NCI-H128 (cell line): Measurements from ENCODE around the gene GPR137B.
"Not testable (repeated sequence)": the region's sequence is repeated elsewhere in the genome, so short reads cannot be mapped to it uniquely, and the experiment has no call there.

Experiments used
- DNase-seq: peaks from one replicate; lab custom pipeline; 2025; ENCODE audit not compliant: unreplicated experiment; lab: John Stamatoyannopoulos, UW

Gene GPR137B, protein sequence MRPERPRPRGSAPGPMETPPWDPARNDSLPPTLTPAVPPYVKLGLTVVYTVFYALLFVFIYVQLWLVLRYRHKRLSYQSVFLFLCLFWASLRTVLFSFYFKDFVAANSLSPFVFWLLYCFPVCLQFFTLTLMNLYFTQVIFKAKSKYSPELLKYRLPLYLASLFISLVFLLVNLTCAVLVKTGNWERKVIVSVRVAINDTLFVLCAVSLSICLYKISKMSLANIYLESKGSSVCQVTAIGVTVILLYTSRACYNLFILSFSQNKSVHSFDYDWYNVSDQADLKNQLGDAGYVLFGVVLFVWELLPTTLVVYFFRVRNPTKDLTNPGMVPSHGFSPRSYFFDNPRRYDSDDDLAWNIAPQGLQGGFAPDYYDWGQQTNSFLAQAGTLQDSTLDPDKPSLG

DNA sequence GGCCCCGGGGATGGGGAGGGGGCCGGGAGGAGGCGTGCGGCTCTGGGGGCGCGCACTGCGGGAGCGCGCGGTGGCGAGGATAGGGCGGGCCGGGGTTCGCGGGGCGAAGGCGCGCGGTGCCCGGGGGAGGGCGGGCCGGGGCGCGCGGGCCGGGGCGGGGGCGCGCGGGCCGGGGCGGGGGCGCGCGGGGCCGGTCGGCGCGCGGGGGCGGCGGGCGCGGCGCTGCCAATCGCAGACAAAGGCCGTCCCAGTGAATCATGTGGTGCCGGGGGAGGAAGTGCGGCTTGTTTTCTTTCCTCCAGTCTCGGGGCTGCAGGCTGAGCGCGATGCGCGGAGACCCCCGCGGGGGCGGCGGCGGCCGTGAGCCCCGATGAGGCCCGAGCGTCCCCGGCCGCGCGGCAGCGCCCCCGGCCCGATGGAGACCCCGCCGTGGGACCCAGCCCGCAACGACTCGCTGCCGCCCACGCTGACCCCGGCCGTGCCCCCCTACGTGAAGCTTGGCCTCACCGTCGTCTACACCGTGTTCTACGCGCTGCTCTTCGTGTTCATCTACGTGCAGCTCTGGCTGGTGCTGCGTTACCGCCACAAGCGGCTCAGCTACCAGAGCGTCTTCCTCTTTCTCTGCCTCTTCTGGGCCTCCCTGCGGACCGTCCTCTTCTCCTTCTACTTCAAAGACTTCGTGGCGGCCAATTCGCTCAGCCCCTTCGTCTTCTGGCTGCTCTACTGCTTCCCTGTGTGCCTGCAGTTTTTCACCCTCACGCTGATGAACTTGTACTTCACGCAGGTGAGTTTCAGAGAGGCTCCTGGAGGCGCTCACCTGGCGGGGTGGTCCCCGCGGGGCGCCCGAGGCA is at the start of gene GPR137B:
TSS of gene GPR137B (plus strand) at position 287 of the 851 bp plus-strand sequence. CDS start at position 371, 84 bp downstream.
- no peak for DNase-seq

DNA sequence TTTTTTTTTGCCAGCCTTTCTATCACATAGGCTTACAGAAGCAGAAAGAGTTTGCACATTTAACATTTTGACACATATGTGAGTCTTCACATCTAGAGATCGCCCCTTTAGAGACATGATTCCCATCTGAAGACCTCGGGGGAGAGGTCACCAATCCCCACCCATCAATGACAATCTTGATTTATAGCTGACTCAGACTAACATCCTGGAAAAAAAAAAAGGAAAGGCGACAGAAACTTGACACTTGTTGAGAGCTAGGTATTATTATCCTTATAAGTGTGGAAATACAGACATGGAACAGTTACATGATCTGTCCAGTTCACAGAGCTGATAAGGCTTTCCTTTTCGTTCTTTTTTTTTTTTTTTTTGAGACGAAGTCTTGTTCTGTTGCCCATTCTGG is 49.4 kb upstream of the GPR137B start:
- DNase-seq: no peak

DNA sequence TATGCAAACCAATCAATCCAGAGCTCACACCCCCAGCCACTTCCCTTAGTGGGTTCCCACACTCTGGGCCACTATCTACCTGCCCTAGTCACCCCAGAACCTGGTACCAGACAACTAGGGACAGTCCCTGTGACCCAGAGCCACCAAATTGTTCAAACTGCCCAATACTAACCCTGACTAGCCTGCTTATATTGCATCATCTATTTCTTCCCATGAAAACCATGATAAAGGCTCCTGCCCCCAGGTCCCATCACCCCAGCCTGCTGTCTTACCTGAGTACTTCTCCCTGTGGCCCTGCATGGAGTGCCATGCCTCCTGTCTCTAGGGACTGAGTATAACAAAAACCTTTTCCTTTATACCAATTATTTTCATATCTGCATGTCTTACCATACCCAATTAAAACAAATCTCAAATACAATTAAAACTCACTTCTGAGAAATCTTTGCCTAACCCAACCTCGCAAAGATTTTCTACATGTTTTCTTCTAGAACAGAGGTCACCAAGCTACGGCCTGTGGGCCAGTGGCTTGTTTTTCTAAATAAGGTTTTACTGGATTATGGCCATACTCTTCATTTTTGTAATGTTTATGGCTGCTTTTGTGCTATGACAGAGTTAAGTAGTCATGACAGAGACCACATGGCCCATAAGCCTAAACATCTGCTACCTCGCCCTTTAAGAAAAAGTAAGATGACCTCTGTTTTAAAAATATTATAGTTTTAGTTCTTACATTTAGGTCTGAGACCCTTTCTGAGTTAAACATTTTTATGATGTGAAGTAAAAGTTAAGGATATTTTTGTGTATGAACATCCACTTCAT is 46.4 kb upstream of the GPR137B start:
- DNase-seq: no peak

DNA sequence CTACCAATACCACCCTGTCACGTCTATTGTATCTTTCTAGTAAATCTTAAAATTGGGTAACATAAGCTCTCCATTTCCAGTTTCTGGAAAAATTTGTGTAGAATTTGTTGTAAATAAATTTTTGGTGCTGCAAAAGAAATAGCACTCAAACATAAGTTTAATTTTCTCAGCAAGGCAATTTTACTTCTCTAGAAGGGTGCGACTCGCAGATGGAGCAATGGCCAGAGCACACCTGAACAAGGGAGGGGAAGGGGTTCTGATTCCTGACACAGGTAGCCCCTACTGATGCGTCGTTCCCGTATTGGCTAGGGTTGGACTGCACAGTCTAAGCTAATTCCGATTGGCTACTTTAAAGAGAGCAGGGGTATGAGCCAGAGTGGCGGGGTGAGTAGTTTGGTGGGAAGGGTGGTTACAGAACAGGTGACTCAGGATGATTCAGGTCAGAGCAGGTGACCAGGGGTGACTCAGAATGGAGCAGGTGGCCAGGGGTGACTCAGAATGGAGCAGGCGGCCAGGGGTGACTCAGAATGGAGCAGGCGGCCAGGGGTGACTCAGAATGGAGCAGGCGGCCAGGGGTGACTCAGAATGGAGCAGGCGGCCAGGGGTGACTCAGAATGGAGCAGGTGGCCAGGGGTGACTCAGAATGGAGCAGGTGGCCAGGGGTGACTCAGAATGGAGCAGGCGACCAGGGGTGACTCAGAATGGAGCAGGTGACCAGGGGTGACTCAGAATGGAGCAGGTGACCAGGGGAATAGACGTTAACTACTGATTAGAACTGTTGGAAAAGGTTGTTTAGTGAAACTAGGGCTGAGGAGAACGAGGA is 45.5 kb upstream of the GPR137B start:
- not testable (repeated sequence) for DNase-seq

DNA sequence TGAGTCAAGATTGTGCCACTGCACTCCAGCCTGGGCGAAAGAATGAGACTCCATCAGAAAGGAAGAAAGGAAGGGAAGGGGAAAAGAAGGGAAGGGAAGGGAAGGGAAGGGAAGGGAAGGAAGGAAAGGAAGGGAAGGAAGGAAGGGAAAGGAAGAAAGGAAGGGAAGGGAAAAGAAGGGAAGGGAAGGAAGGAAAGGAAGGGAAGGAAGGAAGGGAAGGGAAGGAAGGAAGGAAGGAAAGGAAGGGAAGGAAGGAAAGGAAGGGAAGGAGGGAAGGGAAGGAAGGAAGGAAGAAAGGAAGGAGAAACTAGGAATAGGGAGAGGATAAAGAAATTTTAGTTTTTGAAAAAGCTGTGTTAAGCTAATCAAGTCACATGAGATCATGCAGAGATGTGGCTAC is 44.1 kb upstream of the GPR137B start:
- DNase-seq: no peak

DNA sequence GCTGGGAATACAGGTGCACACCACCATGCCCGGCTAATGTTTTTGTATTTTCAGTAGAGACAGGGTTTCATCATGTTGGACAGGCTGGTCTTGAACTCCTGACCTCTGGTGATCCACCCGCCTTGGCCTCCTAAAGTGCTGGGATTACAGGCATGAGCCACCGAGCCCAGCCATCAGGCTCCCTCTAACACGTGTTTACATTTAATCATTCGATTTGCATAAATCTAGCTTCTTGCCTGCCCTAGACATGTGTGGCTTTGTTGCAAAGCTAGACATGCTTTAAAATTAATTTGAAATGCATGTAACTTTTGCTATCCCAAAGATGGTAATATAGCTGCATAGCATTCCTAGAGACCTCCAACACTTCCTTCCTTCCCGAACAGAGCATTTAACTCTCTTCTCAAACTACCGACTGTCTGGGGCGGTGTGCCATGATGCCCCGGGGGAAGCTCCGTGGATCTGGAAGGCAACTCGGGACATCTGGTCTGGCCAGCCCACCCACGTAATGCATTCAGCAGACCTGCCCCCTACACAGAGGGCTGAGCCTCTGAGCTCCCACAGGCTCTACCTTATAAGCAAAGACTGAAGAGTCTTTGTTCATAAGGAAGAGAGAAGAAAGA is 42.9 kb upstream of the GPR137B start:
- no peak for DNase-seq

DNA sequence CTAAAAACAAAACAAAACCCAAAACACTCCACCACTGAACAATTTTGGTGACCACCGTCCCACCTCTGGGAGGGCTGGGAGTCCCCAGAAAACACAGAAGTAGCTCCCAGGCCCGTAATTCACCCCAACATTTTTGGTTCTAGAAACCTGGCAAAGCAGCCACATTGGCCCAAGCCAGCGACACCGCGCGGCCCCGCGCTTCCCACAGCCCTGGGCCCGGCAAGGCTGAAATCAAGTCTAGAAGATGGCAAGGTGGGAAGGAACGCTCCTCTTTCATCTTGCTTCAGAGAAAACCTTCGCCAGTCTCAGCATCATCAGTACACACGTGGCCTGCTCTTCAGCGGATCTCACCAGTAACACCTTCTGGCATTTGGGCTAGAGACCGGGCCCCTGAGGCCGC is 41.5 kb upstream of the GPR137B start:
- no peak for DNase-seq

DNA sequence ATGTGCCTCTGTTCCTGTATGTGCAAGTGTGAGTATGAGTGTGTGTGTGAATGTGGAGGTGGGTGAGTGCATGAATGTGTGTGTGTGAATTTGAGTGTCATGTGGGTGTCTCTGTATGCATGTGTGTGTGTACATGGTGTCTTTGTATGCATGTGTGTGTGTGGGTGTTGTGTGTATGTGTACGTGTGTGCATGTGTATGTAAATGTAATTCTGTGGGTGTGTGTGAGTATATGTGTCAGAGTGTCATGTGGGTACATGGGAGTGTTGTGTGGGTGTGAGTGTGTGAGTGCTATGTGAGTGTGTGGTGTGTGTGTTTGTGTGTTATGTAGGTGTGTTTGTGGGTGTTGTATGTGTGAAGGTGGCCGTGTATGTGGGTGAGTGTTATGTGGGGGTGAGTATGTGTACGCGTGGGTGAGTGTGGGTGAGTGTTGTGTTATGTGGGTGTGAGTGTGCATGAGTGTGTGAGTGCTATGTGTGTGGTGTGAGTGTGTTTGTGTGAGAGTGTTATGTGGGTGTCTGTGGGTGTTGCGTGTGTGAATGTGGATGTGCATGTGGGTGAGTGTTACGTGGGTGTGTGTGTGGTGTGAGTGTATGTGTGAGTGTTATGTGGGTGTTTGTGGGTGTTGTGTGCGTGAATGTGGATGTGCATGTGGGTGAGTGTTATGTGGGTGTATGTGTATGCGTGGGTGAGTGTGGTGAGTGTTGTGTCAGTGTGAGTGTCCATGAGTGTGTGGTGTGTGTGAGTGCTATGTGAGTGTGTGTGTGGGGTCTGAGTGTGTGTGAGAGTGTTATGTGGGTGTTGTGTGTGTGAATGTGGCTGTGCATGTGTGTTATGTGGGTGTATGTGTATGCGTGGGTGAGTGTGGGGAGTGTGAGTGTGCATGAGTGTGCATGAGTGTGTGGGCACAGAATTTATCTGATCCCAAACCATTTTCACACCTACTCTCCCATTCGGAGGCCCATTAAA is 40.8 kb upstream of the GPR137B start:
- DNase-seq: no peak

DNA sequence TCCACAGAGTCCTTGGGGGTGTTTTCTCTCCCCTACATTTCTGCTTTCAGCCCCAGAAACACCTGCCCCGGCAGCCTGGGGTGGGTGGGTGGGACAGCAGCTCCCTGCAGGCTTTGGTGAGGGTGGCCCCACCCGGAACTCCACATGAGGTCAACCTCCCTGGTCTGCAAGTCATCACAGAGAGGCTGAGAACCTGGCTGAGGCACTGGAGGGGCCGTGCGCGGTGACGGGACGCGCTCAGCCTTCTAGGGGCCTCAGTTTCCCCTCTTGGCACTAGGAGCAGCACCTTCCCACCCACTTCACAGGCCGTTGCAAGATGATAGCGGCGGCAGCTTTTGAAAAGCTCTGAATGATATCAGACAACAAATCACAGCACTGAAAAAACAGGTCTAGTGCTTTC is 39.7 kb upstream of the GPR137B start:
- DNase-seq: no peak

DNA sequence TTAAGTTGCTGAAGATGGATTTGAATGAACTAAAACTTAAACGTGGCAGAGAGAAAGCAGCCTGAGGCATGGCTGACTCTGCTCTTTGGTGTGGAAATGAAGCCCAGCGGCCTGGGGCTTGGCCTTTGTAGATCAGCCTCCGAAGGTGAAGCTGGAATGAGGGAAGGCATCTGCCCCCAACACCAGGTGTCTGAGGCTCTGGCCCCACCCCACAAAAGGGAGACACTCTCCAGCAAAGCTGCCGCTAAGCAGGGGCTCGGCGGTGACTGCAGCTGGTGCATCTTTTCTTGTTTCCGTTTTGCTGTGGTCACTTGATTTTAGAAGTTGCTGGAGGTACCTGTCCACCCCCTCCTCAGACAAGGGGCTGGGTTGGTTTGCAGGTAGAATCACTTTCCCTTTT is 39.3 kb upstream of the GPR137B start:
- no peak for DNase-seq

DNA sequence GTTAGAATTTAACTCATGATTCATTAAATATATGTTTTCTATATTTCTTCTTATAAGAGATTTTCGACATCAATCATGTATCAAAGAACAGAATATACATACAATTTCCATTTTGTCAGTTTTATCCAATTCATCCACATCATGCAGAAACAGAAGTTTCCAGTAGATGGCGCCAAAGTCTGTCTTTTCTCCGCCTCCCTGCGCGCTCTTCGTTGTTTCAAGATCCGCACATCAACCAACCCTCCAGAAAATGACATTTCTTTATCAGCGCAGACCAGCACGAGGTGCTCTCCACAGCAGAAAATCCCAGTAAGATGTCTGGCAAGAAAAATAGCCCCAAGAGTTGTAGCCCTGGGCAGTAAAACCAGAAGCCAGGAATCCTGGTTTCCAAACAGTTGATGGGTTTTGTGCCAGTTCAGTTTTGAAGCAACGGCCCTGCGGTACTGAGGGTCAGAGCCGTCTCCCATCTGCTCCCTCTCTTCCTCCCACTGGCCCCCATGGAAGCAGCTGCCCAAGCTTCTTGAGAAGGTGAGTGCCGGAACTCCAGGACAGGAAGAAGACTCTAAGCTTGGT is 38.6 kb upstream of the GPR137B start:
- peak; percentile 40 for DNase-seq

DNA sequence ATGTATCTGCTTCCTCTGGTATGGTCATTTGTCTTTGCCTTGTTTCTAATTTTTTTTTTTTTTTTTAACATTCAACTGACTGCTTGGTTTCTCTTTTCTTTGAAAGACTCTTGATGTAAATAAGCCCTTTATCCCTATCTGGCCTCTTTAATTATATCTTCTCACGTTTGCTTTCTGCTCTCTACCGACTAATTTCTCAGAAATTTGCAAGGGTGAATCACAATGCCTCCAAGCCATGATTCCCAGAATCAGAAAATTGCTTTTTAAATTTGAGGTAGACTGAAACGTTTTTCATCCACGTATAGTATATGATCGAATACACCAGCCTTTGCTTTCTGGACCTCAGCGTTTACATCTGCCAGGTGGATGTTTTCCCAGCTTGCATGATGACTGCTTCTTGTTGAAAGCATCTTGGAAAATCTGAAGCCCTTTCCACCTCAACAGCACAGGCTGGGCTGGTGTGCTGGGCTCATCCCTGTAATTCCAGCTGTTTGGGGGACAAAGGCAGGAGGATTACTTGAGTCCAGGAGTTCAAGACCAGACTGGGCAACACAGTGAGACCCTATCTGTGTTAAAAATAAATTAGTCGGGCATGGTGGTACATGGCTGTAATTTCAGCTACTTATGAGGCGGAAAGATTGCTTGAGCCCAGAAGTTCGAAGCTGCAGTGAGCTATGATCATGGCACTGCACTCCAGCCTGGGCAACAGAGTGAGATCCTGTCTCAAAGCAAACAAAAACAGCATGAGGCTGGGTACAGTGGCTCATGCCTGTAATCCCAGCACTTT is 35.0 kb upstream of the GPR137B start:
- no peak for DNase-seq

DNA sequence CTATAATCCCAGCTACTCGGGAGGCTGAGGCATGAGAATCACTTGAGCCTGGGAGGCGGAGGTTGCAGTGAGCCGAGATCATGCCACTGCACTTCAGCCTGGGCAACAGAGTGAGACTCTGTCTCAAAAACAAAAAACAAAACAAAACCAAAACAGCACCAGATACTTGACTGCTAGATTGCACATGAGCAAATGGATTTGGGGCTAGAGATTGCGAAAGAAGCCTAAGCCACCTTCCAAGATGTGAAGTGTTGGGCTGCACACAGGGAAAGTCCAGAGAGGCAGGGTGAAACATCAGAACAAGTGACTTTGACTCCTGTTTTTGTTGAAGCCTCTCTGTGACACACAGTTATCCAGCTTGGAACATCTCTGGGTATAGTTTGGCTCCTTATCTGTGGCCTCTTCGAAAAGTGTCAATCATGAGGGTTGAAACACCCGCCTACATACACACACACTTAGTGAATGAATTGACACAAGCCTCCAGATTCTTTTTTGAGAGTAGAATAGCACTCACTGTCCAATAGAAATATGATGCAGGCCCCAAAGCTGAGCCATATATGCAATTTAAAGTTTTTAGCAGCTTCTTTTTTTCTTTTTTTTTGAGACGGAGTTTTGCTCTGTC is 34.2 kb upstream of the GPR137B start:
- DNase-seq: no peak

DNA sequence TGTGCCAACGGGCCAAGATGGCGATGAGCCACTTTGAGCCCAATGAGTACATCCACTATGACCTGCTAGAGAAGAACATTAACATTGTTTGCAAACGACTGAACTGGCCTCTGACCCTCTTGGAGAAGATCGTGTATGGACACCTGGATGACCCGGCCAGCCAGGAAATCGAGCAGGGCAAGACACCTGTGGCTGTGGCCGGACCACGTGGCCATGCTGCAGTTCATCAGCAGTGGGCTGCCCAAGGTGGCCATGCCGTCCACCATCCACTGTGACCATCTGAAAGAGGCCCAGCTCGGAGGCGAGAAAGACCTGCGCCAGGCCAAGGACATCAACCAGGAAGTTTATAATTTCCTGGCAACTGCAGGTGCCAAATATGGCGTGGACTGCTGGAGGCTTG is 32.2 kb upstream of the GPR137B start:
- DNase-seq: no peak

DNA sequence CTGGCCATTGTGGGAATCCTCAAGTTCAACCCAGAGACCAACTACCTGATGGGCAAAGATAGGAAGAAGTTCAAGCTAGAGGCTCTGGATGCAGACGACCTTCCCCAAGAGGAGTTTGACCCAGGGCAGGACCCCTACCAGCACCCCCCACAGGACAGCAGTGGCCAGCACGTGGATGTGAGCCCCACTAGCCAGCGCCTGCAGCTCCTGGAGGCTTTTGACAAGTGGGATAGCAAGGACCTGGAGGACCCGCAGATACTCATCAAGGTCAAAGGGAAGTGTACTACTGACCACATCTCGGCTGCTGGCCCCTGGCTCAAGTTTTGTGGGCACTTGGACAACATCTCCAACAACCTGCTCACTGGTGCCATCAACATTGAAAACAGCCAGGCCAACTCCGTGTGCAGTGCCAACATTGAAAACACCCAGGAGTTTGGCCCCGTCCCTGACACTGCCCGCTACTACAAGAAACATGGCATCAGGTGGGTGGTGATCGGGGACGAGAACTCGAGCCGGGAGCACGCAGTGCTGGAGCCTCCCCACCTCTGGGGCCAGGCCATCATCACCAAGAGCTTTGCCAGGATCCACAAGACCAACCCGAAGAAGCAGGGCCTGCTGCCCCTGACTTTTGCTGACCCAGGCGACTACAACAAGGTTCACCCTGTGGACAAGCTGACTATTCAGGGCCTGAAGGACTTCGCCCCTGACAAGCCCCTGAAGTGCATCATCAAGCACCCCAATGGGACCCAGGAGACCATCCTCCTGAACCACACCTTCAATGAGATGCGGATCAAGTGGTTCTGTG is 30.6 kb upstream of the GPR137B start:
- DNase-seq: no peak

DNA sequence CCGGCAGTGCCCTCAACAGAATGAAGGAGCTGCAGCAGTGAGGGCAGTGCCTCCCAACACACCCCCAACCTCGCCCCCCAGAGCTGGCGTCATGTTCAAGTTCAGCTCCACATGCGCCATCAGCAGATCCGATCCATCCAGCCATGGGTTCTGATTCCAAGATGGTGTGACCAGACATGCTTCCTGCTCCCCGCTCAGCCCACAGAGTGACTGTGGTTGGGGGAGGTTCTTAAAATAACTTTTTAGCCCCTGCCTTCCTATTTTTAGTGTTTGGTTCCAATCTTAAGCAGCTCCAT is 30.1 kb upstream of the GPR137B start:
- DNase-seq: no peak
